ENCODE measurements around the gene RPL18A.
A peak's percentile ranks its signal among the peaks of the same experiment; 100 is the strongest.

RPL18A gene

DNA sequence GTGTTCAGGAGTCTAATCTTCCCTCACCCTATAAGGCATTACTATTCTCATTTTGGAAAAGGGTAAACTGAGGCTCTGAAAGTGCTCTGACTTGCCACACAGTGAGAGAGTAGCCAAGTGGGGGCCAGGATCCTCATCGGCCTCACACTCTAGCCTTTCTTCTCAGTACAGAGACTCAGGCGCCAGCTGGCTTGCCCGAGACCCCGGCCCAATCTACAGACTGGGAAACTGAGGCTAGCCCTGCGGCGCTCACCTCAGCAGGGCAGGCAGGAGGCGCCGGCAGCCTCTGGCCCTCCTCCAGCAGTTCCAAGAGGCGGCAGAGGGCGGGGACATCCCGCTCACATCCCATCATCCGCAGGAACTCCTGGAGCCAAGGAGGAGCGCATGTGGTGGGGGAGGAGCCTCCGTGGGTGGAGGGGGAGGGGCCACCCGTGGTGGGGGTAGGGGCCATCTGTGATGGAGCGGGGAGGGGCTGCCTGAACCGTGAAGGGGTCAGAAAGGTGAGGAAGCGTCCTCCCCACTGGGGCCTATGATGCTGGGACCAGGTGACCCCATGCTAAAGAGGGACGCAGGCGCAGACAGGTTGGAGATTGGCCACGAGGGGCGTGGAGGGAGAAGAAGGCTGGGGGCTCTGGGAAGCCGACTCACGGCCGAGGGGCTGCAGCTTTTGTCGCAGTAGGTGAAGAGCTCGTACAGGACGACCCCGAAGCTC is 29.7 kb upstream of the RPL18A start:
- H3K79me2 ChIP-seq = no peaks in the 10 kb centered on the region
- TF ChIP-seq, protein P1, sequence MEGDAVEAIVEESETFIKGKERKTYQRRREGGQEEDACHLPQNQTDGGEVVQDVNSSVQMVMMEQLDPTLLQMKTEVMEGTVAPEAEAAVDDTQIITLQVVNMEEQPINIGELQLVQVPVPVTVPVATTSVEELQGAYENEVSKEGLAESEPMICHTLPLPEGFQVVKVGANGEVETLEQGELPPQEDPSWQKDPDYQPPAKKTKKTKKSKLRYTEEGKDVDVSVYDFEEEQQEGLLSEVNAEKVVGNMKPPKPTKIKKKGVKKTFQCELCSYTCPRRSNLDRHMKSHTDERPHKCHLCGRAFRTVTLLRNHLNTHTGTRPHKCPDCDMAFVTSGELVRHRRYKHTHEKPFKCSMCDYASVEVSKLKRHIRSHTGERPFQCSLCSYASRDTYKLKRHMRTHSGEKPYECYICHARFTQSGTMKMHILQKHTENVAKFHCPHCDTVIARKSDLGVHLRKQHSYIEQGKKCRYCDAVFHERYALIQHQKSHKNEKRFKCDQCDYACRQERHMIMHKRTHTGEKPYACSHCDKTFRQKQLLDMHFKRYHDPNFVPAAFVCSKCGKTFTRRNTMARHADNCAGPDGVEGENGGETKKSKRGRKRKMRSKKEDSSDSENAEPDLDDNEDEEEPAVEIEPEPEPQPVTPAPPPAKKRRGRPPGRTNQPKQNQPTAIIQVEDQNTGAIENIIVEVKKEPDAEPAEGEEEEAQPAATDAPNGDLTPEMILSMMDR (IDR thresholded peaks at IDR 0.05) = no peak
- H3K4me1 ChIP-seq = no peaks in the 10 kb centered on the region
- H3K4me3 ChIP-seq (ENCODE audit: low read depth, low read length) = no peak overlapping the region
- no peak overlapping the region for H3K9ac ChIP-seq
- H2AFZ ChIP-seq = peak overlapping the region; percentile 68
- no peaks in the 10 kb centered on the region for H3K36me3 ChIP-seq (ENCODE audit: control insufficient read depth, insufficient read depth, low read length)
- peak overlapping the region; percentile 46 for H3K4me2 ChIP-seq (ENCODE audit: low read length)
- no peaks in the 10 kb centered on the region for H3K9me3 ChIP-seq (ENCODE audit: control insufficient read depth, low read length)
- no peaks in the 10 kb centered on the region for H3K27me3 ChIP-seq (ENCODE audit: control insufficient read depth, insufficient read depth, low read length)
- H3K27ac ChIP-seq = no peak overlapping the region

- H3K9me3 ChIP-seq (ENCODE audit: control insufficient read depth, low read length) = no peaks in the 10 kb centered on the region
- H2AFZ ChIP-seq = peak overlapping the region; percentile 68
- no peak overlapping the region for H3K9ac ChIP-seq
- TF ChIP-seq, protein P1 (IDR thresholded peaks at IDR 0.05) = no peak
- no peak overlapping the region for H3K4me3 ChIP-seq (ENCODE audit: low read depth, low read length)
- H3K27ac ChIP-seq = no peak overlapping the region
- no peaks in the 10 kb centered on the region for H3K4me1 ChIP-seq
- no peaks in the 10 kb centered on the region for H3K36me3 ChIP-seq (ENCODE audit: control insufficient read depth, insufficient read depth, low read length)
- no peaks in the 10 kb centered on the region for H3K79me2 ChIP-seq
- H3K4me2 ChIP-seq (ENCODE audit: low read length) = peak overlapping the region; percentile 46
- H3K27me3 ChIP-seq (ENCODE audit: control insufficient read depth, insufficient read depth, low read length) = no peaks in the 10 kb centered on the region
Measured at GRCh38 chr19:17830567-17831418, 28.9 kb upstream of the RPL18A start.

GRCh38 chr19:17831419-17831888 is 28.3 kb upstream of the RPL18A start:
- Histone ChIP-seq H3K9me3 (ENCODE audit: control insufficient read depth, low read length) (no peaks in the 10 kb centered on the region), H3K9ac (no peak overlapping the region), H3K27me3 (ENCODE audit: control insufficient read depth, insufficient read depth, low read length) (no peaks in the 10 kb centered on the region), H3K4me2 (ENCODE audit: low read length) (no peak overlapping the region), H3K4me1 (no peaks in the 10 kb centered on the region), H2AFZ (no peak overlapping the region), H3K4me3 (ENCODE audit: low read depth, low read length) (no peak overlapping the region), H3K79me2 (no peaks in the 10 kb centered on the region), H3K27ac (no peak overlapping the region), H3K36me3 (ENCODE audit: control insufficient read depth, insufficient read depth, low read length) (no peaks in the 10 kb centered on the region)
- TF ChIP-seq, protein P1 (IDR thresholded peaks at IDR 0.05) = no peak

DNA sequence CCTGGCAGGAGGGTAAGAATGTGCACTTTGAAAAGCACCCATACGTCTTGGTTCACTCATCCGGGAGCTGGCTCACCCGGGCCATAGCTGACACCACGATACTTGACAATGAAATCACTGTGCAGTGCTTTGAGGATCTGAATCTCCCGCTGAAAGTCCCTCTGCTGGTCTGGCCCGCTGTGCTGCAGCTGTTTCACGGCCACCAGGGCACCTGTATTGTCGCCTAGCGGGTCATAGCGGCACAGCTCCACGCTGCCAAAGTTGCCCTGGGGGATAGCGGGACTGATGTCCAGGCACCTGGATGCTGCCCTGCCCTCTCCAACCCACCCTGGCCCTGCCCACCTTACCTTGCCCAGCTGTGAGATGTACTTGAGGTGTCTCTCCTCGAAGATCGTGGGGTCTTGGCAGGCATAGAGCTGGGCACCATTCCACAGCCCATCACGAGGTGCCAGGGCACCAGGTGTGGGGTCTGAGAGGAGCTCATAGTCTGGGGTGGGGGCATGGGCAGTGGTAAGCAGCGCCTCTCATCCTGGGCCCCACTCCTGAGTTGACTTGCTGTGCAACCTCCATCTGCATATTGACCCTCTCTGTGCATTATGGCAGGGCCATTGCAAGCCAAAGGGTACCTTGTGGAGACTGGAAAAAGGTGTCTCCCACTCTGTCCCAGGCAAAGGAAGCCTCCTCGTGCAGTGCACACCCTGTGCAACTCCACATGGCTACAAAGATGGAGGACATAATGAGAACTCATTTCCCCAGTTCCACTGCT is 27.1 kb upstream of the RPL18A start:
- Histone ChIP-seq H3K27ac (no peak overlapping the region), H3K4me1 (no peaks in the 10 kb centered on the region), H2AFZ (no peak overlapping the region), H3K79me2 (no peaks in the 10 kb centered on the region), H3K27me3 (ENCODE audit: control insufficient read depth, insufficient read depth, low read length) (no peaks in the 10 kb centered on the region), H3K4me3 (ENCODE audit: low read depth, low read length) (no peak overlapping the region), H3K9me3 (ENCODE audit: control insufficient read depth, low read length) (no peaks in the 10 kb centered on the region), H3K9ac (no peak overlapping the region), H3K4me2 (ENCODE audit: low read length) (no peak overlapping the region), H3K36me3 (ENCODE audit: control insufficient read depth, insufficient read depth, low read length) (no peaks in the 10 kb centered on the region)
- TF ChIP-seq, protein P1 (IDR thresholded peaks at IDR 0.05) = no peak
